Panc1 (cell line): Measurements from ENCODE around the gene ZNF419.
A peak's percentile ranks its signal among the peaks of the same experiment; 100 is the strongest.

Source experiments
- POLR2AphosphoS5 ChIP-seq: IDR thresholded peaks from 2 replicates; pipeline ENCODE4 v1.6.1; 2012; ENCODE audit warnings: mild to moderate bottlenecking, low read depth, low read length, moderate library complexity
- SIN3A ChIP-seq: IDR thresholded peaks from 2 replicates; pipeline ENCODE4 v1.6.1; 2012; ENCODE audit warnings: low read depth, mild to moderate bottlenecking, low read length, moderate library complexity, borderline replicate concordance; ENCODE audit not compliant: insufficient read depth
- TF ChIP-seq, protein P1 (sequence below): fragments of 450-650 bp; IDR thresholded peaks from 2 replicates; pipeline ENCODE4 v1.5.1; 2017; ENCODE audit warnings: mild to moderate bottlenecking
- TF ChIP-seq, protein P2 (sequence below), 2 experiments: IDR thresholded peaks; 2 replicates each; pipeline ENCODE4 v1.6.1; 2011 to 2012; ENCODE audit warnings: low read depth in 2 of 2, control low read depth in 1 of 2, low read length in 1 of 2, mild to moderate bottlenecking in 1 of 2, moderate library complexity in 1 of 2; ENCODE audit not compliant: insufficient read depth in 1 of 2

DNA sequence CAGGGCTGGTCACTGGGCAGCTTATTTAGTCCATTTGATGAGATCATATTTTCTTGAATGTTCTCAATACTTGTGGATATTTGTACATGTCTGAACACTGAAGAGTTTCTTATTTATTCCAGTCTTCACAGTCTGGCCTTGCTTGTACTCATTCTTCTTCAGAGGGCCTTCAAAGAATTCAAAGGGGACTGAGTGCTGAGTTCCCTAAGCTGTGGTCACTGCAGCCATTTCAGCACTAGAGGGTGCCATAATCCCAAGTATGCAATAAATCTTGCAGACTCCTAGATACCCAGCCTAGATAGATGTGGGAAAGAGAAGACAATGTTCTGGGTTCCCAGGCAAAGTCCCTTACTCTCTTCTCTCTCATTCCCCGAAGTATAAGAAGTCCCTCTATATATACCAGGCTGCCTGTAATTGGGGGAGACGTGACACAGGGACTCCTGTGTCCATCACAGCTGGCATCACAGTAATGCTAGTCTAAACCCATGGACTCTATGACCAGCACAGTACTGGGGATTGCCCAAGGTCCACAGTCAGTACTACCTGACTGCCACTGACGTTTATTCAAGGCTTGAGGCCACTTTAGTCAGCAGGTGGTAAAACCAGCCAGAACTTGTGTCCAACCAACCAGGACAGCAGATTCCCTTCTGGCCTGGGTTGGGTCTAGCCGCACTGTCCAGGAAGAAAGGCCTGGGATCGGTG lies 21.7 kb upstream of the ZNF419 start:
- TF ChIP-seq, protein P1, sequence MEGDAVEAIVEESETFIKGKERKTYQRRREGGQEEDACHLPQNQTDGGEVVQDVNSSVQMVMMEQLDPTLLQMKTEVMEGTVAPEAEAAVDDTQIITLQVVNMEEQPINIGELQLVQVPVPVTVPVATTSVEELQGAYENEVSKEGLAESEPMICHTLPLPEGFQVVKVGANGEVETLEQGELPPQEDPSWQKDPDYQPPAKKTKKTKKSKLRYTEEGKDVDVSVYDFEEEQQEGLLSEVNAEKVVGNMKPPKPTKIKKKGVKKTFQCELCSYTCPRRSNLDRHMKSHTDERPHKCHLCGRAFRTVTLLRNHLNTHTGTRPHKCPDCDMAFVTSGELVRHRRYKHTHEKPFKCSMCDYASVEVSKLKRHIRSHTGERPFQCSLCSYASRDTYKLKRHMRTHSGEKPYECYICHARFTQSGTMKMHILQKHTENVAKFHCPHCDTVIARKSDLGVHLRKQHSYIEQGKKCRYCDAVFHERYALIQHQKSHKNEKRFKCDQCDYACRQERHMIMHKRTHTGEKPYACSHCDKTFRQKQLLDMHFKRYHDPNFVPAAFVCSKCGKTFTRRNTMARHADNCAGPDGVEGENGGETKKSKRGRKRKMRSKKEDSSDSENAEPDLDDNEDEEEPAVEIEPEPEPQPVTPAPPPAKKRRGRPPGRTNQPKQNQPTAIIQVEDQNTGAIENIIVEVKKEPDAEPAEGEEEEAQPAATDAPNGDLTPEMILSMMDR: peak; percentile 72
- TF ChIP-seq, protein P2, sequence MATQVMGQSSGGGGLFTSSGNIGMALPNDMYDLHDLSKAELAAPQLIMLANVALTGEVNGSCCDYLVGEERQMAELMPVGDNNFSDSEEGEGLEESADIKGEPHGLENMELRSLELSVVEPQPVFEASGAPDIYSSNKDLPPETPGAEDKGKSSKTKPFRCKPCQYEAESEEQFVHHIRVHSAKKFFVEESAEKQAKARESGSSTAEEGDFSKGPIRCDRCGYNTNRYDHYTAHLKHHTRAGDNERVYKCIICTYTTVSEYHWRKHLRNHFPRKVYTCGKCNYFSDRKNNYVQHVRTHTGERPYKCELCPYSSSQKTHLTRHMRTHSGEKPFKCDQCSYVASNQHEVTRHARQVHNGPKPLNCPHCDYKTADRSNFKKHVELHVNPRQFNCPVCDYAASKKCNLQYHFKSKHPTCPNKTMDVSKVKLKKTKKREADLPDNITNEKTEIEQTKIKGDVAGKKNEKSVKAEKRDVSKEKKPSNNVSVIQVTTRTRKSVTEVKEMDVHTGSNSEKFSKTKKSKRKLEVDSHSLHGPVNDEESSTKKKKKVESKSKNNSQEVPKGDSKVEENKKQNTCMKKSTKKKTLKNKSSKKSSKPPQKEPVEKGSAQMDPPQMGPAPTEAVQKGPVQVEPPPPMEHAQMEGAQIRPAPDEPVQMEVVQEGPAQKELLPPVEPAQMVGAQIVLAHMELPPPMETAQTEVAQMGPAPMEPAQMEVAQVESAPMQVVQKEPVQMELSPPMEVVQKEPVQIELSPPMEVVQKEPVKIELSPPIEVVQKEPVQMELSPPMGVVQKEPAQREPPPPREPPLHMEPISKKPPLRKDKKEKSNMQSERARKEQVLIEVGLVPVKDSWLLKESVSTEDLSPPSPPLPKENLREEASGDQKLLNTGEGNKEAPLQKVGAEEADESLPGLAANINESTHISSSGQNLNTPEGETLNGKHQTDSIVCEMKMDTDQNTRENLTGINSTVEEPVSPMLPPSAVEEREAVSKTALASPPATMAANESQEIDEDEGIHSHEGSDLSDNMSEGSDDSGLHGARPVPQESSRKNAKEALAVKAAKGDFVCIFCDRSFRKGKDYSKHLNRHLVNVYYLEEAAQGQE (IDR thresholded peaks at IDR 0.05; ENCODE audit: insufficient read depth in 1 of 2, low read depth in 2 of 2, low read length in 1 of 2): no peak
- TF ChIP-seq POLR2AphosphoS5 (no peak), SIN3A (no peak)
